Smooth muscle cell (in vitro differentiated cells): ENCODE results near the gene MRPS30. TPM values are rescaled to one million over a fixed set of nuclear protein-coding genes. Genes with fewer than 3 reads are reported as not detected.

Experiments
- DNase-seq: peaks from one replicate; lab custom pipeline; 2025; ENCODE audit not compliant: unreplicated experiment; lab: John Stamatoyannopoulos, UW
- H2AFZ ChIP-seq: fragments of 200-600 bp; sonication (generic); 2 replicates; pipeline ENCODE4 v1.6.0; 2016; ENCODE audit warnings: antibody characterized with exemption, low read depth, mild to moderate bottlenecking
- H3F3A ChIP-seq: fragments of 200-600 bp; sonication (generic); 2 replicates; pipeline ENCODE4 v1.6.0; 2017; ENCODE audit warnings: antibody characterized with exemption, low read depth
- H3K27ac ChIP-seq: fragments of 200-600 bp; sonication (generic); 2 replicates; pipeline ENCODE4 v1.5.1; 2016; ENCODE audit warnings: low read depth, mild to moderate bottlenecking
- H3K27me3 ChIP-seq: fragments of 200-600 bp; sonication (generic); 2 replicates; pipeline ENCODE4 v1.6.1; 2016; ENCODE audit warnings: low read depth, mild to moderate bottlenecking
- H3K36me3 ChIP-seq: fragments of 200-600 bp; sonication (generic); 2 replicates; pipeline ENCODE4 v1.5.1; 2016; ENCODE audit warnings: low read depth
- H3K4me1 ChIP-seq: fragments of 200-600 bp; sonication (generic); 2 replicates; pipeline ENCODE4 v1.5.1; 2016; ENCODE audit warnings: low read depth
- H3K4me2 ChIP-seq: fragments of 200-600 bp; sonication (generic); 2 replicates; pipeline ENCODE4 v1.6.0; 2016; ENCODE audit warnings: mild to moderate bottlenecking
- H3K4me3 ChIP-seq: fragments of 200-600 bp; sonication (generic); 2 replicates; pipeline ENCODE4 v1.5.1; 2016; ENCODE audit warnings: mild to moderate bottlenecking
- H3K79me2 ChIP-seq: fragments of 200-600 bp; sonication (generic); 2 replicates; pipeline ENCODE4 v1.6.0; 2016; ENCODE audit warnings: low read depth, mild to moderate bottlenecking
- H3K9ac ChIP-seq: fragments of 200-600 bp; sonication (generic); 2 replicates; pipeline ENCODE4 v1.6.0; 2016; ENCODE audit warnings: low read depth
- H3K9me3 ChIP-seq: fragments of 200-600 bp; sonication (generic); replicated peaks from 2 replicates; pipeline ENCODE4 v1.5.1; 2016; ENCODE audit warnings: low read depth
- H4K20me1 ChIP-seq: fragments of 200-600 bp; sonication (generic); 2 replicates; pipeline ENCODE4 v1.6.0; 2016; ENCODE audit warnings: low read depth
- WGBS: methylation state at CpG from one replicate; pipeline ENCODE4 v1.1.7; 2016; ENCODE audit warnings: low lambda C conversion rate; 5-methylcytosine and 5-hydroxymethylcytosine counted together
- polyA plus RNA-seq: library from polyadenylated mRNA; unstranded; fragments of >200 nt; fragmentation: Nextera tagmentation; extraction: Ambion mirVana; gene quantifications from 2 replicates; pipeline ENCODE4 v1.2.1, GENCODE V29; 2016
- total RNA-seq: library from RNA; depleted of rRNA; stranded (reverse); fragments of >200 nt; gene quantifications from 2 replicates; pipeline ENCODE4 v1.2.3, GENCODE V29; 2014
- TF ChIP-seq, protein P1 (sequence below): fragments of 200-600 bp; sonication (generic); IDR thresholded peaks from 2 replicates; pipeline ENCODE4 v1.5.1; 2017; ENCODE audit warnings: borderline replicate concordance, mild to moderate bottlenecking, antibody characterized with exemption; ENCODE audit not compliant: insufficient read depth, poor library complexity, severe bottlenecking

Gene MRPS30
- total and polyA plus RNA-seq, 2 experiments from 2014 or later: 25.6 to 58.5 TPM

DNA sequence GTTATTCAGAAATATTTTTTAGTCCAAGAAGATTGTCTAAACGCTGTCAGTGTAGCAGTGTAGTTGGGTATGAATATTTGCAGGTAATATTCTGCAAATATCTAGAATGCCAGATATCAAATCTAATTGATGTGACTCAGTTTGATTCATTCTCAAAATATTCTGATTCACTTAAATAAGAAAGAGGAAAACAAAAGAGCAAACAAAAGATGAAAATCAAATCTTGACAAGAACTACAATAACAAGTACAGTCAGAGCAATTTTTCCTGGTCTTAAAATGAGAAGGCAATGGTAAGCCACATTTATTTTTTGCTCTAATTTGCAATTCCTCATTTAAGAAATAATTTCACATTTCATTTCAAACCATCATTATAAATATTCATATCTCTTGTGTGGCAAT, 36.0 kb downstream of the MRPS30 start:
- no peaks in the 10 kb centered on the region for H3K9me3 ChIP-seq
- H4K20me1 ChIP-seq: no peaks in the 10 kb centered on the region
- no peaks in the 10 kb centered on the region for H3F3A ChIP-seq
- no peak overlapping the region for H3K4me3 ChIP-seq
- H3K4me2 ChIP-seq: no peak overlapping the region
- no peak overlapping the region for H2AFZ ChIP-seq
- no peaks in the 10 kb centered on the region for H3K4me1 ChIP-seq
- no peak overlapping the region for H3K27ac ChIP-seq
- 97% methylated on average over 1 of the region's 1 CpG for WGBS
- no peaks in the 10 kb centered on the region for H3K36me3 ChIP-seq
- TF ChIP-seq, protein P1, sequence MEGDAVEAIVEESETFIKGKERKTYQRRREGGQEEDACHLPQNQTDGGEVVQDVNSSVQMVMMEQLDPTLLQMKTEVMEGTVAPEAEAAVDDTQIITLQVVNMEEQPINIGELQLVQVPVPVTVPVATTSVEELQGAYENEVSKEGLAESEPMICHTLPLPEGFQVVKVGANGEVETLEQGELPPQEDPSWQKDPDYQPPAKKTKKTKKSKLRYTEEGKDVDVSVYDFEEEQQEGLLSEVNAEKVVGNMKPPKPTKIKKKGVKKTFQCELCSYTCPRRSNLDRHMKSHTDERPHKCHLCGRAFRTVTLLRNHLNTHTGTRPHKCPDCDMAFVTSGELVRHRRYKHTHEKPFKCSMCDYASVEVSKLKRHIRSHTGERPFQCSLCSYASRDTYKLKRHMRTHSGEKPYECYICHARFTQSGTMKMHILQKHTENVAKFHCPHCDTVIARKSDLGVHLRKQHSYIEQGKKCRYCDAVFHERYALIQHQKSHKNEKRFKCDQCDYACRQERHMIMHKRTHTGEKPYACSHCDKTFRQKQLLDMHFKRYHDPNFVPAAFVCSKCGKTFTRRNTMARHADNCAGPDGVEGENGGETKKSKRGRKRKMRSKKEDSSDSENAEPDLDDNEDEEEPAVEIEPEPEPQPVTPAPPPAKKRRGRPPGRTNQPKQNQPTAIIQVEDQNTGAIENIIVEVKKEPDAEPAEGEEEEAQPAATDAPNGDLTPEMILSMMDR: no peak
- DNase-seq: no peak
- no peaks in the 10 kb centered on the region for H3K27me3 ChIP-seq
- H3K79me2 ChIP-seq: no peaks in the 10 kb centered on the region
- H3K9ac ChIP-seq: no peak overlapping the region

DNA sequence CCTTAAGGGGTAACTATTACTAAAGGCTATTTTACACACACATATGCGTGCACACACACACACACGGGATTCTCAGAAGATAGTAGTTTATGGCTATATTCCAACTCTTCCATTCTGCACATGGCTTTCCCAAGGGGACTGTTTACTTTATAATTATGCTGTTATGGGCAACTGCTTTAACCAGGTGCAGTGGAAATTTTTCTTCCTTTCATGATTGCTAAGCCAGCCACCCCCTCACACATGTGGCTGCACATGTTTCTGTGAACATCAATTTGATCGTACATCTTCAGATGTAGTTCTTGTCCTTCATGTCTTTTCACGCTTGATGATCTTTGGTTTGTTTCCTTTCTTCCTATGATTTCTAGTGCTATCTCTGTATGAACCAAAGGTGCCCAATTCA, 37.0 kb downstream of the MRPS30 start:
- no peak for DNase-seq
- TF ChIP-seq, protein P1: no peak
- H4K20me1 ChIP-seq: no peaks in the 10 kb centered on the region
- H3K4me3 ChIP-seq: no peak overlapping the region
- H3K9ac ChIP-seq: no peak overlapping the region
- H3K4me2 ChIP-seq: no peak overlapping the region
- no peaks in the 10 kb centered on the region for H3K79me2 ChIP-seq
- no peak overlapping the region for H3K27ac ChIP-seq
- H3K9me3 ChIP-seq: no peaks in the 10 kb centered on the region
- 91% methylated on average over 4 of the region's 4 CpGs for WGBS
- H2AFZ ChIP-seq: no peak overlapping the region
- H3K36me3 ChIP-seq: no peaks in the 10 kb centered on the region
- no peaks in the 10 kb centered on the region for H3F3A ChIP-seq
- no peaks in the 10 kb centered on the region for H3K27me3 ChIP-seq
- no peaks in the 10 kb centered on the region for H3K4me1 ChIP-seq

DNA sequence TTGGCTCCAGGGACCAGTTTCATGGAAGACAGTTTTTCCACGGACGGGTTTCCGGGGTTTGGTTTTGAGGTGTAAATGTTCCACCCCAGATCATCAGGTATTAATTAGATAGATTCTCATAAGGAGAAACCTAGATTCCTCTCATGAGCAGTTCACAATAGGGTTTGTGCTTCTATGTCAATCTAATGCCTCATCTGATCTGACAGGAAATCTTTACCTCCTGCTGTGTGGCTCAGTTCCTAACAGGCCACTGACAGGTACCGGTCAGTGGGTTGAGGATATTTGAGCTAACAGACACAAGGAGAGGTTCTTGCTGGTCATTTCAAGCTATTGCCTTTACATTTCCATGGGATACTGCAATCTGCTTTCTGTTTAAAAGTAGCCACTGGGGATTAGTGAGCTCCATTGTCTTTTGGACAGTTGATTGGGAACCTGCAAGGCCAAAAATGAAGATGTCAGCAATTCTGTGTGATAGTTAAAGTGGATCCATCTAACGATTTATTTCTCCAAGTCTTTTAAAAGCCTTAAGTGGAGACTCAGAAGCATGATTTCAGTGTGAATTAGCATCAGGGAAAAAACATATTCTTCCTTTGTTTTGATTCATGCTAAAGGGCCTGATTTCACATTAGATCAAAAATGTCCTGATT, 38.6 kb downstream of the MRPS30 start:
- Histone ChIP-seq H3K9me3 (no peaks in the 10 kb centered on the region), H3K4me2 (no peak overlapping the region), H3K27me3 (no peaks in the 10 kb centered on the region), H3K27ac (no peak overlapping the region), H3K36me3 (no peaks in the 10 kb centered on the region), H3K4me3 (no peak overlapping the region), H4K20me1 (no peaks in the 10 kb centered on the region), H3F3A (no peaks in the 10 kb centered on the region), H2AFZ (no peak overlapping the region), H3K9ac (no peak overlapping the region), H3K4me1 (no peaks in the 10 kb centered on the region), H3K79me2 (no peaks in the 10 kb centered on the region)
- WGBS: 89% methylated on average over 5 of the region's 5 CpGs
- TF ChIP-seq, protein P1: no peak
- DNase-seq: no peak

DNA sequence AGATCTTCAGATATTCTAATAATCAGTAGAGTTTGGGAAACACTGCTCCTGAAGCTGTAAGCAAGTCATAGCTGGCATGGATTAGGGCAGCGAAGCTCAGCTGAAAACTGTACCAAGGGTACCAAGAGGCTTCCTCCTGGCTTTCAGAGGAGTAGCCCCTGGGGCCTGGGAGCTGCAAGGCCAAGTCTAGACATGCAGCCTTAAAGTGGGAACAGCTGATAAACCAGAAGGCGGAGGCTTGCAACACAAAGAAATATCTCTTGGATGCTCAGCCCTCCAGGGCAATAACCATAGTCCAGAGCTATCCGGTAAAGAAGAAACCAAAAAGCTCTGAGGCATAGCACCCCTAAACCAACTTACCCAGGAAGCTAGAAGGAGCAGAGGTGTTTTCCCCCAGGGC, 51.5 kb downstream of the MRPS30 start:
- TF ChIP-seq, protein P1: no peak
- Histone ChIP-seq H3K4me2 (no peak overlapping the region), H2AFZ (no peak overlapping the region), H3K9ac (no peak overlapping the region), H3K4me3 (no peak overlapping the region), H3K79me2 (no peaks in the 10 kb centered on the region), H3K27ac (no peak overlapping the region), H3K9me3 (no peaks in the 10 kb centered on the region), H3K36me3 (no peaks in the 10 kb centered on the region), H3K4me1 (no peaks in the 10 kb centered on the region), H3F3A (no peaks in the 10 kb centered on the region), H4K20me1 (no peaks in the 10 kb centered on the region), H3K27me3 (no peaks in the 10 kb centered on the region)
- 76% methylated on average over 3 of the region's 3 CpGs for WGBS
- DNase-seq: no peak
